Germinal center (tissue), 1 donor: ENCODE measurements around the gene CT45A3.
"Not testable (repeated sequence)": the region's sequence is repeated elsewhere in the genome, so short reads cannot be mapped to it uniquely, and the experiment has no call there.

Experiments
- DNase-seq: peaks from one replicate; pipeline ENCODE4 v3.0.0; 2012; ENCODE audit warnings: mixed read lengths, low spot score

CT45A3 gene, protein sequence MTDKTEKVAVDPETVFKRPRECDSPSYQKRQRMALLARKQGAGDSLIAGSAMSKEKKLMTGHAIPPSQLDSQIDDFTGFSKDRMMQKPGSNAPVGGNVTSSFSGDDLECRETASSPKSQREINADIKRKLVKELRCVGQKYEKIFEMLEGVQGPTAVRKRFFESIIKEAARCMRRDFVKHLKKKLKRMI

DNA sequence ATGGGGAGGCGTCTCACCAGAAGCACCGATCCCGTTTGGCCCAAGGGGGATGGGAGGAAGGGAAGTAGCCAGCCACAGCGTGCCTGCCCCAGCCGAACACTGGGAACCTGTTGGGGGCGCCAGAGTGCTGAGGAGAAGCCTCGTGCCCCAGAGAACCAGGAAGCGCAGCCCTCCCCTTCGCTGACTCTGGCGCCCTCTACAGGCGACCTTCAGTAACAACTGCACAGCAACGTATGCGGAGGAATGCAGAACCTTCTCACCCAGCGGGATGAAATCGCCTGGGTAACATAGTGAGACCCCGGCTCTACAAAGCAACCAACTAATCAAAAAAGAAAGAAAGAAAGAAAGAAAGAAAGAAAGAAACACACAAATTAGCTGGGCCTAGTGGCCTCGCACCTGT, at the start of gene CT45A3:
CT45A3 (minus strand) TSS at position 101 of the 400 bp plus-strand sequence. CDS start 3,747 bp downstream, outside the sequence.
- DNase-seq: not testable (repeated sequence)

DNA sequence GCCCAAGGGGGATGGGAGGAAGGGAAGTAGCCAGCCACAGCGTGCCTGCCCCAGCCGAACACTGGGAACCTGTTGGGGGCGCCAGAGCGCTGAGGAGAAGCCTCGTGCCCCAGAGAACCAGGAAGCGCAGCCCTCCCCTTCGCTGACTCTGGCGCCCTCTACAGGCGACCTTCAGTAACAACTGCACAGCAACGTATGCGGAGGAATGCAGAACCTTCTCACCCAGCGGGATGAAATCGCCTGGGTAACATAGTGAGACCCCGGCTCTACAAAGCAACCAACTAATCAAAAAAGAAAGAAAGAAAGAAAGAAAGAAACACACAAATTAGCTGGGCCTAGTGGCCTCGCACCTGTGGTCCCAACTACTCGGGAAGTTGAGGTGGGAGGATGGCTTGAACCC, 34.7 kb upstream of the CT45A3 start, which contains the start of gene CT45A6:
CT45A6 (minus strand) TSS at position 101 of the 400 bp plus-strand sequence. CDS start 3,794 bp downstream, outside the sequence.
- not testable (repeated sequence) for DNase-seq

GRCh38 chrX:135785403-135785802, 17.4 kb upstream of the CT45A3 start, which contains the start of gene CT45A5:
Gene CT45A5, minus strand, starts transcription at chrX:135785503. Its CDS starts 3,774 bp downstream, at chrX:135781729.
- not testable (repeated sequence) for DNase-seq

DNA sequence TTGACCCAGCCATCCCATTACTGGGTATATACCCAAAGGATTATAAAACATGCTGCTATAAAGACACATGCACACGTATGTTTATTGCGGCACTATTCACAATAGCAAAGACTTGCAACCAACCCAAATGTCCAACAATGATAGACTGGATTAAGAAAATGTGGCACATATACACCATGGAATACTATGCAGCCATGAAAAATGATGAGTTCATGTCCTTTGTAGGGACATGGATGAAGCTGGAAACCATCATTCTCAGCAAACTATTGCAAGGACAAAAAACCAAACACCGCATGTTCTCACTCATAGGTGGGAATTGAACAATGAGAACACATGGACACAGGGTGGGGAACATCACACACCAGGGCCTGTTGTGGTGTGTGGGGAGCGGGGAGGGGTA, 23.3 kb downstream of the CT45A3 start:
- not testable (repeated sequence) for DNase-seq

- no peak for DNase-seq
Observed at GRCh38 chrX:135741192-135741715, 26.7 kb downstream of the CT45A3 start.

- peak; percentile 25 for DNase-seq
Observed at GRCh38 chrX:135740681-135741149, 27.3 kb downstream of the CT45A3 start.

DNA sequence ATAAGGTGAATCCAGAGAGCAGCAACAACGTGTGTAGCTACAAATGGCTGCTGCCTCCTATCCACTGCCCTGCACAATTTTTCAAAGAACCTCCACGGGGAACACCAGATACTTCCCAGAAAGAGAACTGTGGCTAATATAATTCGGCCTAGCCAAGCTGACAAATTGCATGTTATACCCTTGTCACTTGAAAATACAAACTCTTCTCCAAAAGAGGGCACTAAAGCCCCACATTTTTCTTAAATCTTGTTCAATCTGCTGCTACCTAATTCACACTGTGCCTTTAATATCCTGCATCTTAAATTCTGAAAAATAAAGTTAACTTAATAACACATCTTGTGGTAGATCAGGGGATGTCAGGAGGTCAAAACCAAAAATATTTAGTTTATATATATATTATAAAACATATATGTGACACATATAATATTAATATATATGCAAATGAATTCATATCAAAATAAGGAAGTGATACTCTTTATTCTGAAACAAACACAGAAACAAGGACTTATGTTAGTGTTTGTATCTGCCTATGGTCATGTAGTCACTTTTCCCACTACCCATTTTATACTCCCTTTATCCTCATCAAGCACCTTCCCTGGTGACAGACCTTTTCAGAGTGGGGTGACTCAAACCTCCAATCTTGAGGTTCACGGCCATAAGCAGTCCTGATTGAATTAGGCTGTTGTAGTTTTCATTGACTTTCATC, 30.5 kb downstream of the CT45A3 start:
- no peak for DNase-seq

GRCh38 chrX:135734666-135735065, 33.3 kb downstream of the CT45A3 start:
- DNase-seq: not testable (repeated sequence)

- no peak for DNase-seq
Observed at GRCh38 chrX:135713795-135714194, 54.2 kb downstream of the CT45A3 start.

DNA sequence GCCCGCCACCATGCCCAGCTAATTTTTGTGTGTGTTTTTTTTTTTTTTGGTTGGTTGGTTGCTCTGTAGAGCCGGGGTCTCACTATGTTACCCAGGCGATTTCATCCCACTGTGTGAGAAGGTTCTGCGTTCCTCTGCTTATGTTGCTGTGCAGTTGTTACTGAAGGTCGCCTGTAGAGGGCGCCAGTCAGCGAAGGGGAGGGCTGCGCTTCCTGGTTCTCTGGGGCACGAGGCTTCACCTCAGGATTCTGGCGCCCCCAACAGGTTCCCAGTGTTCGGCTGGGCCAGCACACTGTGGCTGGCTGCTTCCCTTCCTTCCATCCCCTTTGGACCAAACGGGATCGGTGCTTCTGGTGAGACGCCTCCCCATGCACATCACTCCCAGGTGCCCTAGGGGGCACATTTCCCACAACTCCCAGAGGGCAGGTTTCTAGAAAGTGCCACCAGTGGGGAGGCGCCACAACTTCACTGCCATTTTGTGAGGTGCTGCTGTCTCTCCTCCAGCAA, 54.8 kb downstream of the CT45A3 start, which contains the start of gene CT45A1:
CT45A1 (plus strand) TSS at position 457 of the 507 bp plus-strand sequence. CDS start 5,302 bp downstream, outside the sequence.
- DNase-seq: not testable (repeated sequence)
